Spleen (tissue), 7 donors: ENCODE data around the gene CYTH2.
A peak's percentile ranks its signal among the peaks of the same experiment; 100 is the strongest.

Experiments used
- CTCF ChIP-seq, 11 experiments: fragments of 200-600 bp in 7 of 11; fragments of 450-650 bp in 4 of 11; sonication (generic) in 4 of 11; IDR thresholded peaks in 8 of 11; conservative IDR thresholded peaks in 3 of 11; 1 replicate in 7 of 11; 2 replicates in 4 of 11; pipeline versions ENCODE4 v1.4.0 to v1.8.0; 2016 to 2021; ENCODE audit warnings: antibody characterized with exemption in 11 of 11, inconsistent platforms in 4 of 11, mild to moderate bottlenecking in 1 of 11
- POLR2AphosphoS5 ChIP-seq, 3 donors: sonication (generic); formaldehyde crosslinking; IDR thresholded peaks; one replicate each; pipeline ENCODE4 v1.5.1; 2017; ENCODE audit warnings: antibody characterized with exemption in 3 of 3
- donor health status: DM: no; HTN: no; CAD: no; lungs with moderate emphysema.
- donor health status: DM: no; HTN: no; CAD: no.
- donor health status: DM: no; HTN: no; CAD: no.

- TF ChIP-seq CTCF (IDR thresholded peaks at IDR 0.05 in 8 of 11, conservative IDR thresholded peaks at IDR 0.05 in 3 of 11) (no peak), POLR2AphosphoS5 (IDR thresholded peaks at IDR 0.05) (peak; percentile 54 to 67 (median 65))
These were observed 44.3 kb downstream of the CYTH2 start for GRCh38 chr19:48513289-48514122.
